Fibroblast of gingiva (primary cell): ENCODE data around the gene PCSK6.

Source experiments
- DNase-seq: peaks from one replicate; pipeline ENCODE4 v3.0.0-alpha.2; 2011; ENCODE audit warnings: low read depth

Gene PCSK6

DNA sequence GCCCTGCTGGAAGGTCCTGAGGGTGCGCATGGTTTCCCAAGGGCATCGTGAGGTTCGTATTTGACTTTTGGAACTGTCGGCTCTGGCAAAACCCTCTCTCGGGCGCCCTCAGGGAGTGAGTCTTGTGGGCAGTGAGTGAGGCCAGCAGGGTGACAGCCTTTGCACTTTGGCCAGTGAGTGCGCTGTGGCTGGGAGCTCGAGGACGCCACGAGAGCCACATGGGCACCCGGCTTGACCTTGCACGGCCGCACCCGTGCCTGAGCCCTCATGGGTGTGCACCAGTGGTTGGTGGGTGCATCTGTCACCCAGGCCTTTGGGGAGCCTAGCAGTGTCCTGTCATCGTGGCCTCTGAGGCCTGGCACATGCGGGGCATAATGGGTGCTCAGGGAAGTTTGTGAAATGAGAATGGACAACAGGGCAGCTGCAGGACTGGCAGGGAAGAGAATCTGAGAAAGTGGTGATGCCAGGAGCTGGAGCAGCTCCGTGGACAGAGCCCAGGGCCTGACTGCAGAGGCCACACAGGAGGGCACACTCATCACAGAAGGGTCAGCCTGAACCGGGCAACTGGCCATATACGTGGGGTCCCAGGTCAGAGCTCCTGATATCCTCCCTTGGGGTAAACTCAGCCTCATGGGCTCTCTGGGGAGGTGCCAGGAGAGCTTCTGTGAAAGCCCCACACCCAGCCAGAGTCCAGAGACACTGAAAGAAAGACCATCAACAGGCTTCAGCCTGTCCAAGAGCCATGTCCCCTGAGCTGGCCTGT lies 164.1 kb downstream of the PCSK6 start:
- DNase-seq = no peak

DNA sequence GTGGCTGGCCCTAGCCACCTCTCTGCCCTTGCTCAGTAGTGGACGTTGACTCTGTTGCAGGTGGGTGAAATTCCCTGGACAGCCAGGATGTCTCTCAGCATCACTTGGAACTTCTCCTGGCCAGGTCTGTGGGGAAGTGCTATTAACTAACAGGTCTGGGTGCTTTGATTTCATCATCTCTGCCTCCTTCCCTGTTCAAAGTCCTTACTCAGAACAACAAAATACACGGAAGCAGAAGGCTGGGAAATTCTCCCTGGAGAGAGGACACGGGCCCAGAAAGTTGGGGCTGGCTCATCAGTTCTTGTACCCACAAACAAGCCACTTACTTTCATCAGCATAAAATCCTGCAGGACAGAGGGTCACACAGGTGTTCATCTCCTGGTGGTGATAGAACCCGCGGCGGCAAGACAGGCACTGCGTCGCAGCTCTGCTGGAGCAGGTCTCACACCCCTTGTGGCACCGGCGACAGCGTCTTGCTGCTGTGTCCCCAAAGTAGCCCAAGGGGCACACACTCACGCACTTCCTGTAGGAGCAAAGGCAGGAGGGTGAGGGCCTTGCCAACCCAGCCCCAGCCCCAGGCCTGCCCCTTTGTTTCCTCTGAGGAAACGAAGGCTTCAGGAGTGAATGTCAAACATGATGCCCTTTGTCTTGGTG lies 164.9 kb downstream of the PCSK6 start:
- no peak for DNase-seq

DNA sequence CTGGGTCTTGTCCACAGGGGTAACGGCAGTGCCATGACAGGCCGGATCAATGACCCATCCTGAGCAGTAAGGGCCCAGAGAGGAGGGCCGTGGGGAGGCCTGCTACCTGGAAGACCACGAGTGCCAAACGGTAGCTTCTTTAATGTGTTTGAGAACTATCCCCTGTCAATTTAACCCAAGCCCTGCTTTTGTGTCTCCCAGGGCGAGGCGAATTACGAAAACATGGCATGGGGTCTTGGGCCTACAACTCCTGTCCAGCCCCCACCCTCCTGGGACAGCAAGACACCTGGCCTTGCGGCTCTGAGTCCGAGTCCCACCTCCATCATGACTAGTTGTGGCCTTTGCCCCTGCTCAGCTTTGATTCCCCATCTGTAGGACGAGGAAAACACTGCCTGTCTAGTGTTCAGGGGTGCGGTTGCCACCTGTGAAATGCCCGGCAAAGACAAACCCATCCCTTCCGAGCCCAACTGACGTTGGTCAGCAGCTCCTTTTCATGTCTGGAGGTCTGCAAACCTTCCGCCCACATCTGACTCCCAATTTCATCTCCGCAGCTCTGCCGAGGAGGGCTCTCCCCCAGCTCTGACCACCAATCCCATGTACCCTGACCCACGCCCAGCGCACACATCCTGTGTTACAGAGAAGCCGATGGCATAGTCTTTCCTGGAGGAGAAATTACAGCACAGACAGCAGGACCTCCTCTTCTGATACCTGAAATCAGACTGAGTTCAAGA lies 165.5 kb downstream of the PCSK6 start:
- no peak for DNase-seq

DNA sequence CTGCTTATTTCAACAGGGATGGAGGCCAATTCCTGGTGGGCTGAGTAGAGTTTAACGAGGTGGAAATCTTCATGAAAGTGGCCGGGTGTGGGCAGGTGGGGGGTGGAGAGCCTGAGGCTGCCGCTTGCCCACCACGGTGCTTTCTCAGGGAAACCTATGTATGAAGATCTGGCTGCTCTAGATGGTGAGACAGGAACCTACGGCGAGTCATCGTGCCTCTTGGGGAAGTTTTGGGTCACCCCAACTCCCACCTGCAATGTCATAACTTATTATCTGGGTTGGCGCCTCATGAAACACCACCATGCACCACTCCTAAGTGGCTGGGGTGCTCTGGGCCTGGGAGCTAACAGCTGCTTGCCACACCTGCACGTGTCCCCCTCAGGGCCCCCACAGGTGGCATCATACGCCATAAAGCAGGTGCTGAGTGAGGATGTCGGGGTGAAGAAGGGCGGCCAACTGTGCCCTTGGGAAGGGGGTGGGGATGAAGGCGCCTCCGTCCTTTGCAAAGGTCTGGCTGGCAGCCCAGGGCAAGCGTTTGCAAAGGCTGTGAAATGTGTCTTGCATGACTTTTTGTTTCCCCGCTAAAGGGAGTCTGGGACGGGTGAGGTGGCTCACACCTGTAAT lies 166.5 kb downstream of the PCSK6 start:
- no peak for DNase-seq

DNA sequence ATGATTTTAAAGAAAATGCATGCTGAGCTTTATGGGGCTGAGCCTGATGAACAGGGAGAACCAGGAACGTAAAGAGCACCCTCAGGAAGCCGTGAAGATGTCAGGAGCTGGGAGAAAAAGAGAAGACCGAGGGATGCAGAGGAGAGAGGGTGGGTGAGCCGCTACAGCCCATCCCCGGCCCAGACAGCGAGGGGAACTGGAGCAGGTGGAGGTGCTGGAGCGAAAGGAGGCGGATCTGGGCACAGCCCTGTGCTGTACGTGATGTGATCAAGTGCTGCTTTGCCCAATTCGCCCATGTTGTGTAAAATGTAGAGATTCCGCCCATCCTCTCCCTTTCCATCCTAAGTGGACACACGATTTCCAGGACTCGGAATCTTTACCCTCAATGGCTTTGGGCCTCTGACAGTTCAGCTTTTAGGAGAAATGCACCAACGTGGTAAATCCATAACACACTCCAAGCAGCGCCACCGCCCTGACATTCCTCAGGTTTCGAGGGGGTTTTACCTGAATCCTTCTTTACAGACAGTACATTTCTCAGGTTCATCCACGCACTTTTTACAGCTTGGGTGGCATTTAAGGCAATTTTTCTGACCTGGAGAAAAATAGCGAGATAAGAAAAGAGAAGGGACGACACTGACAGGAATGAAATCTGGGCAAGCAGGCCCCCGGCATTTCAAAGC lies 167.4 kb downstream of the PCSK6 start:
- DNase-seq = no peak

DNA sequence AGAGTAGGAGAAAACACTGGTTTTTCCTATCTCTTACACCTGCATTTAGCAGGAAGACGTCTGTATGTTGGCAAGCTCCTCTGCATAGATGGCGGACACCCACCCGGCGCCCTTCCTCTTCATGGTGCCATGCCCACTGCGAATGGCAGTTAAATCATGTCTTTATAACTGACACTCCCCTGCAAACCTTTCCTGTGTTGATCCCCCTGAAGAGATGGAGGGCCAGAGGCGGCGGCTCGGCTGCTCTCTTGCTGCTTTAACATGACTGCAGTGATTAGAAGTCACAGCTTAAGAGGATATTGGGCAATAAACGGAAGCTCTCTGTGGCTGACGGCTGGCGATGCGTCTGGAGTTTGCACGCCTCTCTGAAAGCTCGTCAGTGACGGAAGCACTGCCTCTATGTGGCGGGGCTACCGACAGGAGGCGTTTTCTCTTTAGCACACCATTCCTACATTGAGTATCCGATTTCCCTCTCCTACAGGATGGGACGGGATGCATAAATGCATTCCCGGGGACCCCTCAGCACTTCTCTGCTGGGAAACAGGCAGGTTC lies 168.9 kb downstream of the PCSK6 start:
- DNase-seq = no peak

DNA sequence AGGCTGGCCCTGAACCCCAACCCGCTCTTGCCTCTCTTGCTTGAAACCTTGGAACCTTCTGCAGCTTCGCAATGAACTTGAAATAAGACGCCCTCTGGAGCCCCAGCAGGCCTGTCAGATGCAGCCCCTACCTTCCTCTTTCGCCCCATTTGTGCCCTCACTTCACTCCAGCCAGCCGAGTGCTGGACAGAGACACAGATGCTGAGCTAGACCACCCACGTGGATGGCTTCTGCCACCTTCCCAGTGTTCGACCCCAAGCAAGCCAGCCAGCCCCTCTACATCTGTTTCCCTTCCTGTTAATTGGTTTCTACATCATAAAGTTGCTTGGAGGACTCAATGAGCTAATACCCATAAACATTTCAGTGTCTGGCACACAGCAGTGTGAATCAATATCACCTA lies 170.7 kb downstream of the PCSK6 start:
- no peak for DNase-seq

DNA sequence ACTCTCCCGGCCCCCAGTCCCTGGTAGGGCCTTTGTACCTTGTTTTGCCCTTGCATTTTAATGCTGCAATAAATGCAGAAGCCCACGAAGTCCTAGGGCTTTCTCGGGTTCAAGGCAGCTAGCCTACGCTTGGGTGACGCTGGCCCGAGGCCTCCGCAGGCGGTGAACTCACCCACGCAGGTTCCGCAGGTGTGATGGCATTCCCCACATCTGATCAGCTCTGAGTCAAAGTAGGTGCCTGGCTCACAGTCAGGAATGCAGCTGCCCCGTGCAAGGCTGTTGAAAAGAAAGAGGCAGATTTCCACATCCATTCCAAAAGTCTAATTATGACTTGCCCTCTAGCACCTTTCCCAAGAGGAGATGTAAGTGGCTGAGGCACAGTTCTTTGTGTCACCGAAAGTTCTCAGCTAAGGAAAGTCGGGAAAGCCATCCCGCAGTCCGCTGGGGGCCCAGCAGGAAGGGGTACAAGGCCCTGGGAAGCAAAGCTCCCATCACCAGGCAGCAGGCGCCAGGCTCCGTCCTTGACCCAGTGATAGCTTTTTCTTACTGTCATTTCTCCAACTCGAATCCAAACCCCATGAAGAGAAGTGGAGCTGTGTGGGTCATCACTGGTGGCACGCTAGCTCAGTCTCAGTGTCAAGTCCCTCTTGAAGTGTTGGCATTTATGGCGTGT lies 171.2 kb downstream of the PCSK6 start:
- no peak for DNase-seq

DNA sequence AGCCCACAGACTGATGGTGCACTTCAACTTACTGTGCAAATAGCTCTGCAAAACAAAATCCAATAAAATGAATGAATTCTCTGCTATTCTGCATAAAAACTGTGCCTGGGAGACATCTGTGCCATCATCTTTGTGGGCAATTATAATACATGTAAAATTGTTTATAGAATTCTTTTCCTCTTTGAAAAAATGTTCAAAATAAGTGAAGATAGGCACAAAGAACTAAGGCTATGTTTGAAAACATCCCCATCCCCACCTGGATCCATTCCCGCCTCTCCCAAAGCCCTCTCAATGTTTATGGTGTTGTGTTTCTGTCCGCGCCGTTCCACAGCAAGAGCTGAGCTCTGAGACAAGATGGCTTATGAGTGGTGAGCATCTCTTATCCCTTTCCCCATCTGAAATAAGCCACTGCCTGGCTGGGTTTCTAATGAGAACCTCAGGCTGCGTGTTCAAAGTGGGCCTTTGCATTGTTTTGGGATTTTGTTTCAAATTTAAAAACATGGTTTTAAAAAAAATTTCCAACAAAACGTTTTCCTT lies 172.1 kb downstream of the PCSK6 start:
- DNase-seq = no peak

DNA sequence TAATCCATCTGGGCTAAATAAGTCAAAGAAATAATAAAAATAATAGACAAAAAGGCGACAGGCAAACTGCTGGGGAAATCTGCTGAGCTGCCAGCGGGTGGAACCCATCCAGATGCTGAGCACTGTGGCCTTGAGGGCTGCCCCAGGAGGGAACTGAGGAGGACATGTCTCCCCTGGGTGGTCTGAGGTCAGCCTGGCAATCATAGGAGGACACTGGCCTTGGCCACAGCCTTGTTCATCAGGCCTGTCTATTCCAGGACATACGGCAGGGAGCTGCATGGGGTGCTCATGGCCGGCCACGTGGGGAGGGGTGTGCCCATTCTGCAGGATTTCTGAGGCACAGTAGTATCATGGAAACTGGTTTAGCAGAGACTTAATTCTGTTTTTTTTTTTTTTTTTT lies 173.0 kb downstream of the PCSK6 start:
- DNase-seq = no peak

DNA sequence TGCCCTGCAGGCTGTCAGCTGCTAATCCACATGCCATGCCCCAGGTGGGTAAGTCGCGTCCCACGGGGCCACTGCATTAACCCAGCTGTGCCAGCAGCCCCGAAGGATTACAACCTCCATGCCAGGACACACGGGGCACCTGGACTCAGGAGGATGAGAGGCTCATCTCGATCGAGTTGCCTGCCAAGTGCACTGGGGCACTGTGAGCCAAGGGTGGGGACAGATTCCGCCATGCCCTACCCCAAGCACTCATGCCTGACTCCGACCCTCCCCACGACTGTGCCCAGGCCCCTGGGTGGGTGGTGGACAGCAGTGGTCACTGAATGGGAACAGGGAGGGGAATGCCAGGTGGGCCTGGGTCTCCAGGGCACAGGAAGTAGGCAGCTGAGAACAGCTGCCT lies 173.8 kb downstream of the PCSK6 start:
- no peak for DNase-seq

DNA sequence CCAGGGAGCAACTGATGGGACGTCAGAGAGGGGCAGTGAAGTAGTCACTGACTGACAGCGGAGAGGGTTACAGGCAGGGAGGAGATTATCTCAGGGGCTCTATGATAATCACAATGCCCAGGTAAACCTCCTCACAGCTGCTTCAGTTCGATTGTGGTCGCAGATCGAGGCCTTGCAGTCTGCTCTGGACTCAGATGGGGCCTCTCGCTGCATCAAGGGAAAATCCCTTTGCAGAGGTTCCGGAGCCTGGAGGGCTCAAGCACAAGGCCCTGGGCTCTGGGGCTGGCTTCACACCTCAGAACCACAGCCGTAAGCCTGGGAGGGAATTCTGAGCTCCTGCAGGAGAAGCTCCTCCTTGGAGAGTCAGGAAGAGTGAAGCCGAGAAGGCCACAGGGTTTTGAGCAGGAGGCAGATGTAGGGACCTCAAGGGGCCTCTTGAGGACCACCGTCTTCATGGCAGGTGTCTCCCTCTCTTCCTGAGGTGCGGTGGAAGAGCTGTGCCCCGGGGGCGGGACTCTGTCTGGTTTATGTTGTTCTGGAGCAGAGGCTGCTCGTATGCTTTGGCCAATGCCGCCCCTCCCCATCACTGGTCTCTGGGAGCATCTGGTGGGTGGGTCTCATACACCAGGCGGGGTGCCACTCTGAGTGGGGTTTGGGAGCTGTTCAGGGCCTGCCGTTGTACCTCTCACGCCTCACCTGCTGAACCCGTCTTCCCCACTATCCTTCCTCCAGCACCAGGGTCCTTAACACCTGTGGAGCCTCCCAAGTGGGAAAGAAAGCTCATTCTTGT lies 175.0 kb downstream of the PCSK6 start:
- no peak for DNase-seq

DNA sequence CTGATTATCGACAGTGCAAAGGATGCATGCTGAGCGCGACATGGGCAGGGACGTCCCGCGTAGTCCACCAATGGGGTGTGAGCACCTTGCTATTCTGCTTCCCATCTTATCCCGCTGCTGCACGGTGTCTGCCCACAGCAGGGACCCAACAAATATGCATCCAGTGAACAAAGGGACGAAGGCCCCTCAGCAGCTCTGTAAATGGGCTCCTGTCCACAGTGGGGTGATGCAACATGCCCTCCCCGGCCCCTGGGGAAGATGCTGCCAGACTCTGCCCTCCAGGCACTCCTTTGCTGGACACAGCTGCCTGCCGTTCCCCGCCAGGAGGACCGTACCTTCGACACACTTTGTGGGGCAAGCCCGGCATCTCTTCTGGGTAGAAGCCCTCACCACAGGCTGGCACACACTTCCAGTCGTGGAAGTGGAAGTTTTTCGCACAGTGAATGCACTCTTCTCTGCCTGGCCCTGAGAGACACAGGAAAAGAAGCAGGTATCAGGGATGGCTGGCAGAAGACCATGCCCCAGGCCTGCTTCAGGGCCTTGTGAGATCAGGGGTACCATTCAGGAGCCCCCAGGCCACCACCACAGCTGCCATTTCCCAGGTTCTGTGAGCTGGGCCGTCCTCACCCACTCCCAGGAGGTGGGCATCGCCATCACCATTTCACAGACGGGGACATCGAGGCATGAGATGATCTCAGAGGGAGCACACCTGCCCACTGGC lies 176.3 kb downstream of the PCSK6 start:
- no peak for DNase-seq

DNA sequence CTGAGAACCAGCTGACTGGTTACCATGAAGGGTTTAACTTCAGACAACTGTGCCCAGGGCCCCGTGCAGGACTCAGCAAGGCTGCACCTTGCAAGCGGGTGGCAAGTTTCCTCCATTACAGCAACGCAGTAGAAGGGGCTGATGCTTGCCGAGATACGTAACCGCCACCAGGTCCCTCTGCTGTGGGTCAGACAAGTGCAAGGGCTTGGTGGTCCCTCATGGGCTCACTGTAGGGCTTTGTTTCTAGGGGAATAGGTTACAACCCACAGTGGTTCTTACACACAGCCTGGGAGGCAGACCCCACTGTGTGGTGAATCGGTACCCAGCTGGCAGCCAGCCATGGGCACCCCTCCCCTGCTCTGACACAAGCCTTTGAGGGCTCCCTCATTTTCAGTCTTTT lies 179.0 kb downstream of the PCSK6 start:
- no peak for DNase-seq

DNA sequence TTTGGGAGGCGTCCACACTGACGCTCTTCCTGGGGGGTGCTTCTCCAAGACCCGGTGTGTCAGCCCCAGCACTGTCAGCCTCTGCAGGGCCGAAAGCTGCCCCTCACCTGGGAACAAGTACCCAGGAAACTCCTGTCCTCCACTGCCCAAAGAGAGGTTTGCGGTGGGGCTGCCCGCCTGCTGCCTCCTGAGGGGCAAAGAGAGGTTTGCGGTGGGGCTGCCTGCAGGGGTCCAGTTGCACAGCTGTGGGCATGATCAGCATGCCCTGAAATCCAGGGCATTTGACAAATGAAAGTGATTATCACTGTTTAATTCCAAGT lies 179.4 kb downstream of the PCSK6 start:
- no peak for DNase-seq

DNA sequence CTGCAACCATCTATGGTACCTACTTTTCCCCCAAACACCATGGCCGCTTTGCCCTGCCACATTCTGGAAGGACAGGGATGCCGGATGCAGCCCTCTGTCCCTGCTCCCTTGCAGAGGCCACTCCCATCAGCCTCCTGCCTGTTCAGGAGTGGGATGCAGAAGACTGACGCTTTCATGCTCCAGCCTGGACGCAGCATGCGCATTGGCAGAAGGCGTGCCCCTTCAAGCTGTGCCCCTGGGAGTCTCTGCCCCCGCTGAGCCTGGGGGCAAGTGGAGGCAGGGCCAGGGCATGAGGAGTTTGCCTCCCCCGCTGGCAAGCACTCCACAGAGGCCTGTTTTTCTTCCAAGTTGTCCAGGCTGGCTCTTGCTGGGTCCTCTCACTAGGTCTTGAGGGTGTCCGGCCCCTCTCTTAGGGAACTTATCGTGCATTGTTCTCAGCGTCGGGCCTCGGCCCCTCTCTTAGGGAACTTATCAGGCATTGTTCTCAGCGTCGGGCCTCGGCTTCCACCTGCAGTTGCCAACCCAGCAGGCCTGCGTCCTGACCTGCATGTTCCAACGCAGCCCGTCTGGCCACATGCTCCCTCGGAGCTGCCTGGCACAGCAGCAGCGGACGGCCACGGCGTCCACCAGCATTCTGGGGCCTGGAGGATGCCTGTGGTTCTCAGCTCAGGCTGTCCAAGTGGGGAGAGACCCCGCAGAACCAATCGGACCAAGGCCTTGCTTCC lies 179.9 kb downstream of the PCSK6 start:
- no peak for DNase-seq

DNA sequence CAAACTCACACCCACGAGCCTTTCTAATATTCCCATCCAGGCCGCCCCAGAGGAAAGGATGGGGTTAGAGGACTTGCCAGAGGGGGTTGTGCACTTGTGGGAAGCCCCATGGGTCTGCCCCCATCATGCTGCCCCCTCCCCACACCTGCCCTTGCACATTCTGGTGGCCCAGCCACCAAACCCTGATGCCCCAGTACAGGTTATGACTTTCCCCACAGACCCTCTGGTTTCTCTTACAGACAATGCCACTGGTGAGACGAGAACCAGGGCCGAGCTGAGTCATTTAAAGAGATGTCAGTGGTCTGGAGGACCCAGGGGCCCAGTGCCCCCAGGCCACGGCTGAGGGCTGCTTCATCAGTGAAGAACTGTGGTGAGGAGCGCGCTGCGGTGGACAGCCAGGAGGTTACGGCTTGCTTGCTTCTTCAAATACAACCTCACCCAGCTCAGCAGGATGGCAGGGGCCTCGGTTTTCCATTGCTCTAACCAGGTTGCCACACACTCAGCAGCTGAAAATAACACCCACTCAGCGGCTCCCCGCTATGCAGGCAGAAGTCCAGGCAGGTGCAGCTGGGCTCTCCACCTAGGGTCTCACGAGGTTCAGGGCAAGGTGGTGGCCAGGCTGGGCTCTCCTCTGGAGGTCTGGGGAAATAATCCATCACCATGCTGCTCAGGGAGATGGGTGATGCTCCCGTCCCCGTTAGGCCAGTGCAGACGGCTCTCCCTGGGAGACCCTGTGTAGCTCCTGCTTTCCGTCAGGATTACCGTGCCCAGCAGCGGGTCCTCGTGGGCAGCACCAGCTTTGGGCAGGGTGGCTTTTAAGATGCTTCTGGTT lies 180.7 kb downstream of the PCSK6 start:
- DNase-seq = no peak
